Left colon (tissue), 2 donors: Measurements from ENCODE around the gene CNGA2. TPM values are rescaled to one million over a fixed set of nuclear protein-coding genes. Genes with fewer than 3 reads are reported as not detected.

Source experiments
- ATAC-seq: fragments of 200-7000 bp; cut with Tn5 transposase; one replicate; pipeline ENCODE4 v1.9.1; 2020; ENCODE audit warnings: mild to moderate bottlenecking, moderate library complexity
- DNase-seq, 2 donors: peaks; one replicate each; pipeline ENCODE4 v3.0.0-alpha.2; 2020
- intact Hi-C, 2 donors: fragments of 100-400 bp; cut with DNase I in 1 of 2; cut with micrococcal nuclease in 1 of 2; formaldehyde crosslinking; loops; one replicate each; pipeline versions ENCODE4 v1.11.2 to v1.14.0; 2022; cut with DNase I, micrococcal nuclease
- total RNA-seq, 2 donors: library from RNA; stranded (reverse); fragmentation: NEBNext Ultra II Directional; extraction: Animal tissue kit (Norgen Biotek cat#: 25700); gene quantifications; one replicate each; pipeline ENCODE4 v1.2.1, GENCODE V29; 2021
- donor health status: DM: no; HTN: no; CAD: no.
- donor health status: DM: yes; HTN: yes; CAD: no.

Gene CNGA2
- total RNA-seq, 2 donors from 2014 or later: not detected

DNA sequence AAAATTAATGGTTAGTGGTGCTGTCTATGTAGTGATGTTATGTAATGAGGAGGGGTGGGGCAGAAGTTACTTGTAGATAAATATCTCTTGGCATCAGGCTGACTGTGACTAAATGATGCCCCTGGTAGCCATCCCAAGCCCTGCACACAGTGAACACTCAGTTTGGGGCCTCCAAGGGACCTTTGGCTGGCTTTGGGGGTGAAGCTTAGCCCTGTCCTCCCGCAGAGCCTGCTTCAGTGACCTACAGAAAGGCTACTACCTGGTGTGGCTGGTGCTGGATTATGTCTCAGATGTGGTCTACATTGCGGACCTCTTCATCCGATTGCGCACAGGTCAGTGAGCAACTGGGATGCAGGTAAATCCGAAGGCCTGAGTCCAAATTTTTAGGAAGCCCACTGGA, 7.8 kb downstream of the CNGA2 start:
- ATAC-seq (no peak), DNase-seq (no peak)
- intact Hi-C loops: no loop called here

DNA sequence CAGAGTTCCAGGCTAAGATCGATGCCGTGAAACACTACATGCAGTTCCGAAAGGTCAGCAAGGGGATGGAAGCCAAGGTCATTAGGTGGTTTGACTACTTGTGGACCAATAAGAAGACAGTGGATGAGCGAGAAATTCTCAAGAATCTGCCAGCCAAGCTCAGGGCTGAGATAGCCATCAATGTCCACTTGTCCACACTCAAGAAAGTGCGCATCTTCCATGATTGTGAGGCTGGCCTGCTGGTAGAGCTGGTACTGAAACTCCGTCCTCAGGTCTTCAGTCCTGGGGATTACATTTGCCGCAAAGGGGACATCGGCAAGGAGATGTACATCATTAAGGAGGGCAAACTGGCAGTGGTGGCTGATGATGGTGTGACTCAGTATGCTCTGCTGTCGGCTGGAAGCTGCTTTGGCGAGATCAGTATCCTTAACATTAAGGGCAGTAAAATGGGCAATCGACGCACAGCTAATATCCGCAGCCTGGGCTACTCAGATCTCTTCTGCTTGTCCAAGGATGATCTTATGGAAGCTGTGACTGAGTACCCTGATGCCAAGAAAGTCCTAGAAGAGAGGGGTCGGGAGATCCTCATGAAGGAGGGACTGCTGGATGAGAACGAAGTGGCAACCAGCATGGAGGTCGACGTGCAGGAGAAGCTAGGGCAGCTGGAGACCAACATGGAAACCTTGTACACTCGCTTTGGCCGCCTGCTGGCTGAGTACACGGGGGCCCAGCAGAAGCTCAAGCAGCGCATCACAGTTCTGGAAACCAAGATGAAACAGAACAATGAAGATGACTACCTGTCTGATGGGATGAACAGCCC, 9.3 kb downstream of the CNGA2 start:
- DNase-seq: no peak
- ATAC-seq: no peak
- intact Hi-C loops: no loop called here

DNA sequence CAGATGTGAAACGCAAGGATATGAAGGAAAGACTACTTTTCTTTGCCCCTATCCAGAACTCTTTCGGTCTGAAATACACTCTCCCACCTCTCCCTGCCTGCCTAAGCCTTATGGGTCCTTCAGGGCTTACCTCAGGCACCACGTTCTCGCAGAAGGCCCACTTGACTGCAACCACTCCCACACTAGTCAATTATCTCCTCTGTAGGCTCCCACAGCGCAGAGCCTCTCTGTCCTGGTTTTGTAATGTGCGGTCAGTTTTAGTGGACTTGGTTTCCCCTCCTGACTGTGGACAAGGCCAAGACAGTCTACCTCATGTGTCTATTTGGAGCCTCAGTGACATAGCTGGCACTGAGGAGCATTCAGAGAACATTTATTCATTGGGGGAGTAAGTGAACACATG, 11.1 kb downstream of the CNGA2 start:
- intact Hi-C loops: no loop called here
- no peak for ATAC-seq

DNA sequence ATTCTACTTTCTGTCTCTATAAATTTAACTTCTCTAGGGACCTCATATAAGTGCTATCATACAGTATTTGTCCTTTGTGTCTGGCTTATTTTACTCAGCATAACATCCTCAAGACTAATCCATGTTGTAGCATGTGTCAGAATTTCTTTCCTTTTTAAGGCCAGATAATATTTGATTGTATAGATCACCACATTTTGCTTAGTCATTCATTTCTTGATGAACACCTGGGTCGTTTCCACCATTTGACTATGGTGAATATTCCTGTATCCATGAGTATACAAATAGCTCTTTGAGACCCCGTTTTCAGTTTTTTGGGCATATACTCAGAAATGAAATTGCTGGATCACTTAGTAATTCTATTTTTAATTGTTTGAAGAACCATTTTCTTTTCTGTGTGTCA, 12.0 kb downstream of the CNGA2 start:
- DNase-seq (no peak), ATAC-seq (no peak)
- intact Hi-C loops: no loop called here

More for the DNA sequence above, 11.1 kb downstream of the CNGA2 start:
- no peak for DNase-seq

DNA sequence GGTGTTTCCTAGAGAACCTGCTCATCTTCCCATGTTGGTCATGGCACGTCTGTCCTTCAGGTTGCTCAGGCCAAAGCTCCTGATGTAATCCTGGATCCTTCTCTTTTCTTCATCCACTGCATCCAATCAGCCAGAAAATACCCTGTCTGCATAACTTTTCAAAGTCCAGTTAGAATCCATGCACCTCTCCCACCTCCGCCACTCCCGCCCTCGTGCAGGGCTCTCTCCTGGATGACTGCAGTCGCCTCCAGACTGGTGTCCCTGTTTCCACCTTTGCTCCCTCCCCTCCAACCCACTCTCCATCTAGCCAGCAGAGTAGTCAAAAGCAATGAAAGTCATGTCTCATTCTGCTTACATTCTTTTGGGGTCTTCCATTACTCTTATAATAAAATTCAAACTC, 16.0 kb downstream of the CNGA2 start:
- ATAC-seq (no peak), DNase-seq (no peak)
- intact Hi-C loops: loop anchor here in 1 of 2 donors (5.0 kb wide), 1 partner anchor 882 kb away; no protein-coding TSS in a partner anchor

DNA sequence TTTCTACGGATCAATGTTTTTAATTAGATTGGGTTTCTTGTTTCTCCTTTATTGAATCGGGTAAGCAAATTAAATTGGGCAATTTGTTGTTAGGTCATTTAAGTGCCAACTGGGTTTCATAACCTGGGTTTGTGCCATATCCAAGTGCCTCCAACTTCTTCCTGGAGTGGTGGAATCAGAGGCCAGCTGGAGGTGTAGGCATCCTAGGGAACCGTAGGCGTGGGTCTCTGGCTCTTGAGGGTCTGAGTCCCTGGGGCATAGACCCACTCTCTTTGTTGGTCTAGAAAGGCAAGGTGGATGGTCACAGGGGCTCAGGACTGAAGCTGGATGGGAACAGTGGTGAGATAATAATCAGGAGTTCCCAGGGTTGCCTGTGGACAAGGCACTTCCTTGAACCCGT, 18.3 kb downstream of the CNGA2 start:
- no peak for ATAC-seq
- intact Hi-C loops: loop anchor here in 1 of 2 donors (5.0 kb wide), 1 partner anchor 879 kb away; no protein-coding TSS in a partner anchor
- no peak for DNase-seq

DNA sequence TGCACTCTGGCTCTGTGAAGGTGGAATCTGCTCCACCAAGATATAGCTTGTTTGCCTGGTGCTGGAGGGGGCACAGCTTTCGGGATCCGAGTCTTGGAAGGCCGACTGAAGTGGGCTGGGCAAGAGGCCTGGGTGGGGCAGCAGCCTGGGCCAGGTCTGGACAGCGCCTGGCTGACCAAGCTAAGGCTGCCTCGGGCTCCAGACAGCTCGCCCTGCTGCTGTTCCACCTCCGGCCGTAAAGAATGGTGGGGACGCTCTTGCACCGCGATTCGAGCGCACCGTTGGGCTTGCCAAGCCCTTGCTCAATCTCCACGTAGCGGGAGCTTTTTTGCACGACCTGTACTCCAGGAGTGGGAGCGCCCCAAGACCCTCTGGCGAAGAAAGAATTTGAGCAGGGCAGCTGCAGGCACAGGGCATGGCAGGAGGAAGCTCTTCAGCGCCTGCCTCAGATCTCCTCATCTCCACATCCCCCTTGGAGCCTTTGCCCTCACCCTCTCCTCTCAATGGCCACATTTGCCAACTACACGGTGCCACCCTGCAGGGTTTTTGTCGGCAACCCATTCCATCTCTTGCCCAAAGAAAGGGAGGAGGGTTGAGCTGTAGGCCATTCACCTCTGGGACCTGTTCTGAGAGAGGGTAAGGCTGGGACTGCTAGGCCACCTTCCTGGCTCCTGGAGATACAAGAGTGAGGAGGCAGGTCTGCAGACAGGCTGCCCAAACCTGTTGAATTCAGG, 18.9 kb downstream of the CNGA2 start:
- ATAC-seq: peak; percentile 82
- peak; percentile 26 to 46 for DNase-seq
- intact Hi-C loops: loop anchor here in 1 of 2 donors (5.0 kb wide), 1 partner anchor 879 kb away; no protein-coding TSS in a partner anchor

DNA sequence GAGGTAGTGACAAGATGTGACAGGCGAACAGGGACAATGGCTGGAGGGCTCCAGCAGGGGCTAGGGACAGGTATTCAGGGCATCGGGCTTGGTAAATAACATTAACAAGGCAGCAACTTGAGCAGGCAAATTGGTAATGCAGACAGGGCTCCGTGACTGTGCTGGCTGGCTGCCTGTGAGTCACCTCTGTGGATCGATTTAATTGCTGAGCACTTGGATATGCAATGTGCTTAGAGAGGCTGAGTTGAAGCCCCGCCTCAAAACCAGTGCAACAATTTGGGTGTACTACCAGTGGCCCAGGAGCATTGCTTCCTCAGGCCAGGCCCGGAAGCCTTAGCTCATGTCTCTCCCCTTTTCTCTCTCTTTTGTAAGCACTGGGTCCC, 19.5 kb downstream of the CNGA2 start:
- no peak for ATAC-seq
- intact Hi-C loops: loop anchor here in 1 of 2 donors (5.0 kb wide), 1 partner anchor 878 kb away; no protein-coding TSS in a partner anchor

DNA sequence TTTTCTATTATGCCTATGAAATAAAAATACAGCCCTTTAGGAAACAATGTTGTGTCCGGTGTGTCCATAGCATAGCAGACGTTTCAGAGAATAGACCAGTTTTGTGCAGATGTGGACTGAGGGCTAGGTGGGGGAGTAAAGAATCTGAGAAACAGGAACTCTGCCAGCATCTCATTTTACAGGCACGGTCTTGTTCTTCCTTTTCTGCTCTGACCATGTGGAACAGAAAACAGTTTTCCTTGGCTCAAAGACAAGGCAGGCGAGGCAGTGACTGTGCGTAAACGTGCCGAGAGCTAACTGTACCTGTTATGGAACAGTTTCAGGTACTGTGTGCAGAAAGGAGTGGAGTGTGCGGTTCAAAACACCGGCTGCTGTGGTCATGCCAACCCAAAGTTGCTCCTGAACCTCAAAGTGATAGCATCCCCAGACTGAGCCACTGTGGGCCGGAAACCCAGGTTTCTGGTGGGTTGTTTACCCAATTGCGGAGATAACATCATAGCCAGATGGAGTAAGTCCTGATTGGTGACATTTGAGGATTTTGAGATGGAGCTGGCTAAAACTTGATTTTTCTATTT, 20.2 kb downstream of the CNGA2 start:
- intact Hi-C loops: loop anchor here in 1 of 2 donors (5.0 kb wide), 1 partner anchor 878 kb away; no protein-coding TSS in a partner anchor
- ATAC-seq: no peak
- no peak for DNase-seq

More for the DNA sequence above, 19.5 kb downstream of the CNGA2 start:
- no peak for DNase-seq

DNA sequence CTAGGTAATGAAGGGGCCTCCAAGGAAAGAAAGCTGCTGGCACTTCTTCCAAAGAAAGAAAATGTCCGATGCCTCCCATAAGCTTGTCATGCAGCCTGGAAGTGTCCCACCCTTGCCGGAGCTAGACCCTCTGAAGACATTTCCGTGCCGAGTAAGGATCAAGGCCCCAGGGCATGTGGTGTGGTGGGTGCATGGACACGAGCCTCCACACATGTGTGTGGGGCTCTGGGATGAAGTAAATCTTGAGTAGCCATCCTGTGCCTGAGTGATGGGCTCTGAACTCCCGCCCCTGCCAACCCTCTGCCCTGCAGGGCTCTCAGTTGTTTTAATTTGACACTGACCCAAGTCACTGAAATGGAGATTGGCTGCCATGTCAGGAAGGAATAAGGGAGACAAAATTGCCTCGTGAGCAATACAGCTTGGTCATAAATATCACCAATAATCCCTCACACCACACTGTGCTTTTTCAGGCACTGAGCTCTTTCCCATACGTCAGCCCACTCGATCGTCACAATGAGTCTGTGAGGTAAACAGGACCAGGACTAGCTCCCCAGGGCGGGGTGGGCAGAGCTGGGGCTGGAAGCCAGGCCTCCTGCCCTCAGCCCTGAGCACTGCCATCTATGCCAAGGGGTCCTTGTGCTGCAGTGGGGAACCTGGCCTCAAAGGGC, 24.6 kb downstream of the CNGA2 start:
- ATAC-seq: no peak
- no peak for DNase-seq
- intact Hi-C loops: no loop called here

DNA sequence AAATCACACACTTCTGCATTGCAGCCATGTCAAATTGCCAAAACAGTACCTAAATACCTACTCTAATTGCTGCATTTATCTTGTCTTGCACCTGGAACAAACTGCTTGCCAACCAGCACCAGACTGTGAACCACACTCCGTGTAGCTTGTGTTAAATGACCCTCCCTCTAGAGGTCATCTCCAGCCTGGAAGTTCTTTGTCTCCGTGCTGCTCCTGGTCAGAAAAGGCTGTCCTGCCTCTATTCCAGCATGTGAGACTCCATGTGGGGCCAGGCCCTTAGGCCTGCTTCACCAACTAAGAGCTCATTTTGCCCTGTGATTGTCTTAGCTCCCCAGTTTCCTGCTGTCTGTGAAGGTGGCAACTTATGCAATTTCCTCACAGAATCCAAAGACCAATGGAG, 28.3 kb downstream of the CNGA2 start:
- intact Hi-C loops: no loop called here

DNA sequence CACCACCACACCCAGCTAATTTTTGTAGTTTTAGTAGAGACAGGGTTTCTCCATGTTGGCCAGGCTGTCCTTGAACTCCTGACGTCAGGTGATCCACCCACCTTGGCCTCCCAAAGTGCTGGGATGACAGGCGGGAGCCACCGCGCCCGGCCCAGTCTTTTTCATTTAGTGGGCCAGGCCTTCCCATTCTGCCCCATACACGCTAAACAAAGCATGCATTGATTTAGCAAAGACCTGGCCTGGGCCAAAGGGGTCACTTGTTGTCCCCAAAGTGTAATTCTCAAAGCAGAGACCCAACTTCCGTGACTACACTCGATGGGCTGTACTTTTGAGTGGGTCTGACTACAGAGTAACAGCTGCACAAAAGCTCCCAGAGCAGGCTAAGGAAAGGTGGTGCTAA, 29.2 kb downstream of the CNGA2 start:
- no peak for DNase-seq
- intact Hi-C loops: no loop called here
- ATAC-seq: no peak

More for the DNA sequence above, 28.3 kb downstream of the CNGA2 start:
- DNase-seq (no peak), ATAC-seq (no peak)

DNA sequence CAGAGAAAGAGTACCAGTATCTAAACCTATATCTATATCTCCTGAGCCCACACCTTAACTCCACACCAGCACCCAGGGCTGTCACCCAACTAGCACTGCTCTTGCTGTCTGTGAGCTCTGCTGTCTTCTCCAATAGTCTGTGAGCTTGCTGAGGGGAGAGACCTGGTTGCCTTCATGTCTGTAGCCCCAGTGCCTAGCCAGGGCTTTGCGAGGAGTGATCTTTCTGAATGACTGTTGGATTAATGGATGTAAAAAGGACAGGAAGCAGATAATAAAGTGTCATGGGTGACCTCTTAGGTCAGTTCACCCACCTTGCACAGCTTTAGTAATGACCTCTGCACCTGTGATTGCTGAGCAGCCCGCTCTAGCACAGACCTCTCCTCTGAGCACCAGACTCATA, 30.5 kb downstream of the CNGA2 start:
- intact Hi-C loops: no loop called here
- no peak for DNase-seq
- no peak for ATAC-seq

DNA sequence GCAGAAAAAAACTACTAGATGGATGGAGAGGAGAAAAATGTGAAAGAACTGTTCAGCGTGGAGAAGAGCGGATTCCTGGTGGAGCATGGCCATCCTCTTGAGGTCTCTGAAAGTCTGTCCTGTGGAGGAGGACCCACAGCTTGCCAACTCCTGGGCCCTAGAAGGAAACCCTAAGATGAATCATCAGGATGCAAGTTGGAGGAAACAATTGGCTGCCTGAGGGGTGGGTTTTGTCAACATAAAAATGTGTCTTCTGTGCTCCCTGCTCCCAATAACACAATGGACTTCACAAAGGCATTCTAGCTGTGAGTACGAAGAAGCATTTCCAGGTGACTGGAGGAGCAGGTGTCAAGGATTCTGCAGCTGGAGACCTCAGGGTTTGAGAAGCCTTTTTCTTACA, 37.2 kb downstream of the CNGA2 start:
- intact Hi-C loops: no loop called here
- no peak for ATAC-seq
- no peak for DNase-seq

DNA sequence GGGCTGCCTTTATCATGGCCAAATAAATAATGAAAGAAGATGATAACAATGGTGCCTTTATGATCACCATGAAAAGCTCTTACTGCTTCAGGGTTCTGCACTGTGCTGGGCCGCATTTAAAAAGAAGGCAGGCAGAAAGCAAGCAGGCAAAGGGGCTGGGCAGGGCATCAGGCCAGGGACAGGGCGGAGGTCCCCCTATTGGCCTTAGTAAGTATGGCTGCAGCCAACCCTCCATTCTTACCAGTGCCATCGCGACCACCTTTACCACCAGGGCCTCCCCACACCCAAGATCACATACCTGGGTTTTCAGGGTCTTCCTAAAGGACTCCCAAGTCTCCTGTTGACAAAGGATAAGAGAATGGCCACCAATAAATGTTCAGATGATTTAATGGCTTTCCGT, 38.9 kb downstream of the CNGA2 start:
- intact Hi-C loops: no loop called here
- no peak for ATAC-seq
- no peak for DNase-seq

DNA sequence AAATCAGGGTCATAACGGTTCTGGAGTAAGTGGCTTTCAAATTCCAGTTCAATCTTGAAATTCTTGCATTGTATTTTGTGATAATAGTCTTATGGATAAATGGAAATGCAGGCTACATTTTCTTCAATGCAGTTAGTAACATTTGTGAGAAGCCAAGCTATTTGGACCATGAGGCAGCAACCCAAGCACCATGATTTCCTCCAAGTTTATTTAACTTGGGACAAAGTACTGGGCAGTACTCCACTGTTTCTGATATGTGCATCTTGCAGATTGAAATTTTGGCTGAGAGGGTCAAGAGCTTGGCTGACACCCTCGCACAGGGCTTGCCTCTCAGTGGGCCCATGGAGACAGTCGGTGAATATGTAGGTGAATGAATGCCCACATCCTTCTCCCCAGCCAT, 39.9 kb downstream of the CNGA2 start:
- intact Hi-C loops: no loop called here
- DNase-seq (no peak), ATAC-seq (no peak)

DNA sequence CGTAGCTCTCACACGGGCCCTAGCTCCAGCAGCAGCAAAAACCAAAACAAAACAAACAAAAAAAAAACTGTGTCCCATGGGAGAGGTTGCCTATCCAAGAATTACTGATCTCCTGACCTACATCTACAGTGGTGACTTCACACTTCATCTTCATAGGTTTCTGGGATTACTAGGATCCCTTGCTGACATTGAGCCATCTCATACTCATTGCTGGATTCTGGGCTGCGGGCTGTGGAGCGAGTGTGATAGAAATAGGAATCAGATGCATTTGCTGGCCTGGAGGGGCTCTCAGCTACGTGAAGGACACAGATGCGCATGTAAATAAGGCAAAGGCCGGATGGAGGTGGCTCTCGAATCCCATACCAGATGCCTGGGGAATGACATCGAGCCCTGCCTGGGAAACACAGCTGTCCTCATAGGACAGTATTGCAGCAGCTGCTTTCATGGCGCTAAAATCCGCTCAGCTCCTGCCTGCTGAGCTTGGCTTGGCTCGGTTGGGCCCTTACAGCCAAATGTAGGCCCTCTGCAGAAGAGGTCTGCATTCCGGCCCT, 41.7 kb downstream of the CNGA2 start:
- DNase-seq (no peak), ATAC-seq (no peak)
- intact Hi-C loops: no loop called here

DNA sequence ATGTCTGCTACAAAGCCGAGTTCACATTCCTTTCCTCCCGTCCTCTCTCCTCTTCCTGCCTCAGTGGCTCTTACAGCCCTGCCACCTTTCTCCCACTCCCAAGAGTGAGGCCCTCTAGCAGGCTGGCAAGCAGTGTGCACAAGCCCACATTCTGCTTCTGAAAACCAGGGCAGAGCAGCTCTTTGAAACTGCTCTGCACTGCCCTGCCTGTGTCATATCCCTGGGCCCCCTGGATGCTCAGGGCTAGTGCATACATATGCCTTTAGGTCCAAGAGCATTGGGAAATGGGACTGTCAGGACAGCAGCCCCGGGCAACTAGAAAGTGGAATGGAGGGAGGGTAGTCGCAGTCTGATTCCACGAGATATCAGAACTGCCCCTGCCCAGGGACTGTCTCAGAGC, 42.4 kb downstream of the CNGA2 start:
- DNase-seq (no peak), ATAC-seq (no peak)
- intact Hi-C loops: no loop called here

DNA sequence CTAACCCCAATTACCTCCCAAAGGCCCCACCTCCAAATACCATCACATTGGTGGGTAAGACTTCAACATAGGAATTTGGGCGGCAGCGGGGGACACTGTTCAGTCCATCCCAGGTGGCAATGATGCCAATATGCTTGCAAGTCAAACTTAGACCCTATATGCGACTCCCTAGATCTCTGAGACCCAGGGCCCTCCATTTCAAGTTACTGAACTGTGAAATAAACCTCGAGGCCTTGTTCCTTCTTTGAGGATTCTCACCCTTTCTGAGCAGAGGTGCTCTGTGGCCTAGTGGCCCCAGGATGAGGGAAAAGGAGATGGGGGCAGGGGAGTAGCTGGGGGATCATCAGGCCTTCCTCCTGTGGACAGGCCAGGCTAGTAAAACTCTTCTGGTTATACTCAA, 44.7 kb downstream of the CNGA2 start:
- DNase-seq (no peak), ATAC-seq (no peak)
- intact Hi-C loops: no loop called here
